Gastrocnemius medialis (tissue), 4 donors: ENCODE results near the gene CFB. TPM values are rescaled to one million over a fixed set of nuclear protein-coding genes. Genes with fewer than 3 reads are reported as not detected.
"Not testable (repeated sequence)": the region's sequence is repeated elsewhere in the genome, so short reads cannot be mapped to it uniquely, and the experiment has no call there.

Experiments used
- ATAC-seq, 2 donors: fragments of 150-250 bp; one replicate each; pipeline ENCODE4 v1.9.1; 2016
- DNase-seq, 2 donors: peaks; one replicate each; pipeline ENCODE4 v3.0.0-alpha.2; 2019
- H3K27ac ChIP-seq, 4 donors: fragments of 200-600 bp; sonication (generic); 1 replicate in 1 of 4; 2 replicates in 3 of 4; pipeline ENCODE4 v1.5.1; 2016 to 2018; ENCODE audit warnings: mild to moderate bottlenecking in 2 of 4, moderate library complexity in 1 of 4
- H3K27me3 ChIP-seq, 3 donors: fragments of 200-600 bp; sonication (generic) in 2 of 3; 1 replicate in 1 of 3; 2 replicates in 2 of 3; pipeline versions ENCODE4 v1.5.1 to v1.6.0; 2016 to 2019; ENCODE audit warnings: mild to moderate bottlenecking in 1 of 3, moderate library complexity in 1 of 3
- H3K36me3 ChIP-seq, 2 donors: fragments of 200-600 bp; sonication (generic) in 1 of 2; one replicate each; pipeline ENCODE4 v1.5.1; 2017 to 2018
- H3K4me1 ChIP-seq, 2 donors: fragments of 200-600 bp; sonication (generic) in 1 of 2; one replicate each; pipeline ENCODE4 v1.5.1; 2016 to 2017; ENCODE audit warnings: mild to moderate bottlenecking in 2 of 2
- H3K4me3 ChIP-seq, 4 donors: fragments of 200-600 bp; sonication (generic) in 3 of 4; 1 replicate in 1 of 4; 2 replicates in 3 of 4; pipeline ENCODE4 v1.5.1; 2016 to 2019; ENCODE audit warnings: mild to moderate bottlenecking in 2 of 4
- H3K9me3 ChIP-seq, 3 donors: fragments of 200-600 bp; sonication (generic) in 2 of 3; 1 replicate in 1 of 3; 2 replicates in 2 of 3; pipeline ENCODE4 v1.5.1; 2016 to 2019
- POLR2A ChIP-seq, 2 donors: fragments of 450-650 bp; IDR thresholded peaks; one replicate each; pipeline ENCODE4 v1.6.1; 2017; ENCODE audit warnings: antibody characterized with exemption in 2 of 2, mild to moderate bottlenecking in 2 of 2, moderate library complexity in 2 of 2
- in situ Hi-C, 4 donors: fragments of 200-750 bp; cut with MboI; loops; one replicate each; pipeline versions ENCODE4 v1.15.0 to v1.8.0; 2017; ENCODE audit warnings: low sequenced_read_pairs in 4 of 4
- intact Hi-C: fragments of 100-400 bp; cut with DNase I; formaldehyde crosslinking; loops from one replicate; pipeline ENCODE4 v1.15.1; 2023; ENCODE audit warnings: low total_unique reads
- total RNA-seq, 4 donors: library from RNA; depleted of rRNA; stranded (reverse); fragments of >200 nt; gene quantifications; one replicate each; pipeline versions ENCODE4 v1.1.0 to v1.2.3, GENCODE V29; 2016
- TF ChIP-seq, protein P1 (sequence below), 5 experiments: fragments of 450-650 bp in 3 of 5; fragments of 200-600 bp in 2 of 5; sonication (generic) in 2 of 5; IDR thresholded peaks in 4 of 5; conservative IDR thresholded peaks in 1 of 5; 1 replicate in 4 of 5; 2 replicates in 1 of 5; pipeline ENCODE4 v1.5.1; 2016 to 2019; ENCODE audit warnings: antibody characterized with exemption in 5 of 5, mild to moderate bottlenecking in 3 of 5, moderate library complexity in 3 of 5

Gene CFB
- total RNA-seq, 4 donors from 2014 or later, result 1.0 to 13.8 (median 6.1) TPM

DNA sequence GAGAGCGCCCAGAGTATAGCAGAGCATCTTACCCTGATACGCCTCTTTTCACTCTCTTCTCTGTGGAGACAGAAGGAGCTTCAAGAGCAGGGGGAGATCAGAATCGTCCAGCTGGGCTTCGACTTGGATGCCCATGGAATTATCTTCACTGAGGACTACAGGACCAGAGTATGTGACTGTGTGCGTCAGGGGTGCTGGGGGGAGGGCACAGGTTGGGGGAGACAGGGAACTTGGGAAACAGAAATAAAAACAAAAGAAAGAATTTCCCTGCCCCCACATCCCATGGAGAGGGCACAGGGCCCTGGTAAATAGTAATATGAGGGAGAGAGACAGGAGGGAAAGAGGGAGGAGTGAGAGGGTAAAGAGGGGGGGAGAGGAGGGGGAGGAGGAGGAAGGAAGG is 32.9 kb downstream of the CFB start:
- intact Hi-C loops (loop anchor here (10.0 kb wide), 3 partner anchors 196 to 1914 kb away; partner anchors contain the start of genes AGPAT1, CLIC1, POLR1H and PPP1R11), in situ Hi-C loops (loop anchor here in 1 of 4 donors (10.0 kb wide), 1 partner anchor 84 kb away; the partner anchor contains the start of gene EHMT2)
- H3K4me3 ChIP-seq, result no peak overlapping the region
- no peaks in the 10 kb centered on the region for H3K27me3 ChIP-seq
- H3K4me1 ChIP-seq, result peaks cover 0 to under 1% of the 10 kb centered on the region in 2 donors
- ATAC-seq (no peak), DNase-seq (no peak)
- H3K36me3 ChIP-seq, result peaks cover 0 to 19% of the 10 kb centered on the region in 2 donors
- TF ChIP-seq, protein P1, sequence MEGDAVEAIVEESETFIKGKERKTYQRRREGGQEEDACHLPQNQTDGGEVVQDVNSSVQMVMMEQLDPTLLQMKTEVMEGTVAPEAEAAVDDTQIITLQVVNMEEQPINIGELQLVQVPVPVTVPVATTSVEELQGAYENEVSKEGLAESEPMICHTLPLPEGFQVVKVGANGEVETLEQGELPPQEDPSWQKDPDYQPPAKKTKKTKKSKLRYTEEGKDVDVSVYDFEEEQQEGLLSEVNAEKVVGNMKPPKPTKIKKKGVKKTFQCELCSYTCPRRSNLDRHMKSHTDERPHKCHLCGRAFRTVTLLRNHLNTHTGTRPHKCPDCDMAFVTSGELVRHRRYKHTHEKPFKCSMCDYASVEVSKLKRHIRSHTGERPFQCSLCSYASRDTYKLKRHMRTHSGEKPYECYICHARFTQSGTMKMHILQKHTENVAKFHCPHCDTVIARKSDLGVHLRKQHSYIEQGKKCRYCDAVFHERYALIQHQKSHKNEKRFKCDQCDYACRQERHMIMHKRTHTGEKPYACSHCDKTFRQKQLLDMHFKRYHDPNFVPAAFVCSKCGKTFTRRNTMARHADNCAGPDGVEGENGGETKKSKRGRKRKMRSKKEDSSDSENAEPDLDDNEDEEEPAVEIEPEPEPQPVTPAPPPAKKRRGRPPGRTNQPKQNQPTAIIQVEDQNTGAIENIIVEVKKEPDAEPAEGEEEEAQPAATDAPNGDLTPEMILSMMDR (IDR thresholded peaks at IDR 0.05 in 4 of 5, conservative IDR thresholded peaks at IDR 0.05 in 1 of 5), result no peak
- TF ChIP-seq POLR2A (IDR thresholded peaks at IDR 0.05), result no peak
- H3K9me3 ChIP-seq, result no peaks in the 10 kb centered on the region
- H3K27ac ChIP-seq, result no peak overlapping the region

DNA sequence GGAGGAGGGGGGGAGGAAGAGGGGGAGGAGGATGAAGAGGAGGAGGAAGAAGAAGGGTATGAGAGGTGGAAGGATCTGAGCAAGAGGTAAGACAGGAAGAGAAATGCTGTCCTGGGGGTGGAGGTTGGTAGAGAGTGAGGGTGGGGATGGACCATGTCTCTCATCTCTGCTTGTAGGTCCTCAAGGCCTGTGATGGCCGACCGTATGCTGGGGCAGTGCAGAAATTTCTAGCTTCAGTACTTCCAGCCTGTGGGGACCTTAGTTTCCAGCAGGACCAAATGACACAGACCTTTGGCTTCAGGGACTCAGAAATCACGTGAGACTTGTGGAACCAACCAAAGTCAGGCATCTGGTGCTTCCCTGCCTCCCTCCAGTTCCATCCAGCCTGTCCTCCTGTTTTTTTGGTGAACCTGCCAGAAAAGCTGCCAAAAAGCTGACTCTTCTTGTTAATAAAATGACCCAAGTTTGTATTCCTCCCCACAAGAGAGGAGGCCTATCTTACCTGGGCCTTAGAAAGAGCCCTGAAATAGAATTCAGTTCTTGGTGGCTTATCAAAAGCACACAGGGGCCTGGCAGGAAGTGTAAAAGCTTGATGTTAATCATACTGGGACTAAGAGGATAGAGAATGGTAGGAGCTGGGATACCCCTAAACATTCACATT is 33.5 kb downstream of the CFB start:
- TF ChIP-seq POLR2A (IDR thresholded peaks at IDR 0.05), result no peak
- TF ChIP-seq, protein P1 (IDR thresholded peaks at IDR 0.05 in 4 of 5, conservative IDR thresholded peaks at IDR 0.05 in 1 of 5), result no peak
- DNase-seq, result no peak
- no peaks in the 10 kb centered on the region for H3K9me3 ChIP-seq
- intact Hi-C loops (loop anchor here (10.0 kb wide), 3 partner anchors 195 to 1915 kb away; partner anchors contain the start of genes AGPAT1, CLIC1, POLR1H and PPP1R11), in situ Hi-C loops (loop anchor here in 1 of 4 donors (10.0 kb wide), 1 partner anchor 85 kb away; the partner anchor contains the start of gene EHMT2)
- H3K27me3 ChIP-seq, result no peaks in the 10 kb centered on the region
- no peak for ATAC-seq
- no peak overlapping the region for H3K4me3 ChIP-seq
- H3K36me3 ChIP-seq, result peaks cover 0 to 19% of the 10 kb centered on the region in 2 donors
- H3K4me1 ChIP-seq, result no peaks in the 10 kb centered on the region
- no peak overlapping the region for H3K27ac ChIP-seq

DNA sequence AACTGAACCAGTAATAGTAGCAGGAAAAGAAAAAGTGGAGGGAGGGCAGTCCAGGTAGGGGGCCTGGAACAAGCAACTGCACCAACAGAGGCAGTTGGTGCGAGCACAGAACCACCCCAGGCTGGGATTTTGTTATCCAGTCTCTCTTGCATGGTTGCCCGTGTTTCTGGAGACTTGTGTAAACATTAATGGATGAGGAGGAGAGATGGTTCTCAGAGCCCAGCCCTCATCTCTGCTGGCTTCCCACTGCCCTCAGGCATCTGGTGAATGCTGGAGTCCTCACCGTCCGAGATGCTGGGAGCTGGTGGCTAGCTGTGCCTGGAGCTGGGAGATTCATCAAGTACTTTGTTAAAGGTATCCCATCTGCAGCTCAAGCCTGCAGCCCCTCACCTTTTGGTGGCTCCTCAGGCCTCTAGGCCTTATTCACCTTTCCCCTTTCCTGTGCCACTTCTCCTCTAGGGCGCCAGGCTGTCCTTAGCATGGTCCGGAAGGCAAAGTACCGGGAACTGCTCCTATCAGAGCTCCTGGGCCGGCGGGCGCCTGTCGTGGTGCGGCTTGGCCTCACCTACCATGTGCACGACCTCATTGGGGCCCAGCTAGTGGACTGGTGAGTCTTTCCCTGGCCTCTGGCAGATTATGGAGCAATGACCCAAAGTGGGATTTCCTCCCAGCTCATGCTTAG is 34.4 kb downstream of the CFB start:
- H3K36me3 ChIP-seq, result peaks cover 0 to 12% of the 10 kb centered on the region in 2 donors
- H3K27me3 ChIP-seq, H3K4me1 ChIP-seq, in situ Hi-C loops, intact Hi-C loops, H3K4me3 ChIP-seq, ATAC-seq, DNase-seq, H3K9me3 ChIP-seq, H3K27ac ChIP-seq: not testable (repeated sequence)

DNA sequence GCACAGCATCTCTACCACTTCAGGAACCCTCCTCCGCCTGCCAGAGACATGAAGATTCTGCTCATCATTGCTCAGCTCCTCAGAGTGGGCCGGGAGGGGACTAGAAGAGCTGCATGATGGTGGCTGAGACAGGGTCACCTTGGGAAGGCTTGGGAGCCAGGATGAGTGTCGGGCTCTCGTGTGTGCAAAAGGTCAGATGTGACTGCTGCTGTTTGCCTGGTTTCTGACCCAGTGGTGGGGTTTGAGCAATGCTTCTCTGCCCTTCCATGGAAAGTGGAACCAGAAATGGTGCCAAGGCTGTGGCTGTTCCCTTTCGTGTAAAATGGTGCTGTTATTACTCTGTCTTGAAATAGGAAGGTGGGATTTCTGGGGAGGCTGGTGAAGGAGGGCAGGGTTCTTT is 35.1 kb downstream of the CFB start:
- H3K27ac ChIP-seq, ATAC-seq, in situ Hi-C loops, H3K4me3 ChIP-seq, intact Hi-C loops, H3K9me3 ChIP-seq, DNase-seq, H3K4me1 ChIP-seq, H3K27me3 ChIP-seq: not testable (repeated sequence)
- H3K36me3 ChIP-seq, result peaks cover 0 to 12% of the 10 kb centered on the region in 2 donors

DNA sequence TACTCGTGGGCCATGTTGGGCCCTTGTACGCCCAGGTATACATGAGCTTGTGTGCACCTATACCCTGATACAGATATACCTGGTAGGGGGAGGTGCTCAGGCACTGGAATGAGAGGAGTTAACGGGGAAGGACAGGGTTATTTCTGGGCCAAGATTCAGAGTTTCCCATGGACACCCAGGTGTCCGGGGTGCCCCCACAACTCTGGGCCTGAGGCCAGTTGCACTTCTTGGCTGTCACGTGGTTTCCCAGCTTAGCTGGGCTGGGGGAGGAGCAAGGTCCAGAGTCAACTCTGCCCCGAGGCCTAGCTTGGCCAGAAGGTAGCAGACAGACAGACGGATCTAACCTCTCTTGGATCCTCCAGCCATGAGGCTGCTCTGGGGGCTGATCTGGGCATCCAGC is 35.8 kb downstream of the CFB start, which contains the start of gene C4A:
Gene C4A, plus strand, starts transcription at position 314 of the 400 bp plus-strand sequence. Its CDS starts 51 bp downstream, at position 365.
- H3K36me3 ChIP-seq, result peaks cover 0 to 12% of the 10 kb centered on the region in 2 donors
- DNase-seq, in situ Hi-C loops, H3K27me3 ChIP-seq, intact Hi-C loops, H3K27ac ChIP-seq, H3K4me3 ChIP-seq, H3K9me3 ChIP-seq, ATAC-seq, H3K4me1 ChIP-seq: not testable (repeated sequence)

DNA sequence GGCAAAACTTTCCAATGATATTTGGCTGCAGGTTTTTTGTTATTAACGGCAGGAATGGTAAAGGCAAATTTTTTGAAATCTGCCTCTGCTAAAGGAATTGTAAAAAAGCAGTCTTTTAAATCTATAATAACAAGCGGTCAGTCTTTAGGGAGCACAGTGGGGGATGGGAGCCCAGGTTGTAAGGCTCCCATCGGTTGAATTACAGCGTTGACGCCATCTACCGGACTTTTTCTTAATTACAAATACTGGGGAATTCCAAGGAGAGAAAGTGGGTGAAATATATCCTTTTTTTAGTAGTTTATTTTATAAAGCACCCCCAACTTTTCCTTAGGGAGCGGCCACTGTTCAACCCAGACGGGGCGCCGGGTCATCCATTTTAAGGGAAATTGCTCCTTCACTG is 43.5 kb downstream of the CFB start:
- intact Hi-C loops, result not testable (repeated sequence)

DNA sequence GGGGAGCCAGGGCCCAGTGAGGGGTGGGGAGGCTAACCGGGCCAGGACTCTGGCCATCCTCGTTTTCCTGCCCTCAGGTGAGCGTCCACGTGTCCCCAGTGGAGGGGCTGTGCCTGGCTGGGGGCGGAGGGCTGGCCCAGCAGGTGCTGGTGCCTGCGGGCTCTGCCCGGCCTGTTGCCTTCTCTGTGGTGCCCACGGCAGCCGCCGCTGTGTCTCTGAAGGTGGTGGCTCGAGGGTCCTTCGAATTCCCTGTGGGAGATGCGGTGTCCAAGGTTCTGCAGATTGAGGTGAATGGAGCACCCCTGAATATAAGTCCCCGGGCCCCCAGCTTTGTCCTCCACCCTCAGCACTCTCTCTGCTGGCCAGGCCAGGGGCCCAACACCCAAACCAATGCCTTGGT is 48.5 kb downstream of the CFB start:
- H3K27ac ChIP-seq, H3K27me3 ChIP-seq, DNase-seq, H3K4me3 ChIP-seq, H3K36me3 ChIP-seq, in situ Hi-C loops, H3K4me1 ChIP-seq, H3K9me3 ChIP-seq, ATAC-seq, intact Hi-C loops: not testable (repeated sequence)

More for the DNA sequence above, 43.5 kb downstream of the CFB start:
- H3K4me3 ChIP-seq, H3K36me3 ChIP-seq, in situ Hi-C loops, H3K27me3 ChIP-seq, ATAC-seq, H3K4me1 ChIP-seq, H3K27ac ChIP-seq, H3K9me3 ChIP-seq, DNase-seq: not testable (repeated sequence)

DNA sequence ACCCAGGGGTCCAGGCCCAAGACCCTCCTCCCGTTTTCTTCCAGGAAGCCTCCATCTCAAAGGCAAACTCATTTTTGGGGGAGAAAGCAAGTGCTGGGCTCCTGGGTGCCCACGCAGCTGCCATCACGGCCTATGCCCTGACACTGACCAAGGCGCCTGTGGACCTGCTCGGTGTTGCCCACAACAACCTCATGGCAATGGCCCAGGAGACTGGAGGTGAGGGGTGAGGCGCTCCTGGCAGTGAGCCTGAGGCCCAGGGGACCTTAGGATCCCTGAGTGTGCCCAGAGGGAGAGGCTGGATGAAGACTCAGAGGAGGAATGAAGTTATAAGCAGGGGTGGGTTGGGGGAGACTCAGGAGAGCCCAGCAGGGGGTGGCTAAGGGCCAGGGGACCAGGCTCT is 50.5 kb downstream of the CFB start:
- H3K27ac ChIP-seq, H3K4me3 ChIP-seq, intact Hi-C loops, H3K27me3 ChIP-seq, in situ Hi-C loops, ATAC-seq, H3K4me1 ChIP-seq, H3K36me3 ChIP-seq, DNase-seq, H3K9me3 ChIP-seq: not testable (repeated sequence)
